ENCODE results near the gene APOA1.

GRCh38 chr11:116835042-116835772, 2.2 kb downstream of the APOA1 start:
- TF ChIP-seq POLR2A (IDR thresholded peaks at IDR 0.05; ENCODE audit: low read depth) (no peak), CTCF (IDR thresholded peaks at IDR 0.05) (no peak)

All from esophagus muscularis mucosa (tissue), 3 donors.